NCI-H2029 treated with DMSO at 0.1 percent for 48 hours (cell line): ENCODE data around the gene LEP.
"Not testable (repeated sequence)": the region's sequence is repeated elsewhere in the genome, so short reads cannot be mapped to it uniquely, and the experiment has no call there.

Experiments used
- DNase-seq: peaks from one replicate; lab custom pipeline; 2025; lab: John Stamatoyannopoulos, UW

The LEP gene

GRCh38 chr7:128274246-128274883 is 33.3 kb downstream of the LEP start:
- no peak for DNase-seq

- no peak for DNase-seq
These were observed 34.0 kb downstream of the LEP start for GRCh38 chr7:128274884-128275603.

- no peak for DNase-seq
These were observed 34.6 kb downstream of the LEP start for GRCh38 chr7:128275681-128276080.

GRCh38 chr7:128278366-128278765 is 37.3 kb downstream of the LEP start:
- DNase-seq: no peak

- no peak for DNase-seq
These were observed 38.1 kb downstream of the LEP start for GRCh38 chr7:128279124-128279713.

- not testable (repeated sequence) for DNase-seq
These were observed 39.4 kb downstream of the LEP start for GRCh38 chr7:128280451-128280850.

GRCh38 chr7:128281605-128282380 is 40.7 kb downstream of the LEP start:
- no peak for DNase-seq

- no peak for DNase-seq
These were observed 43.0 kb downstream of the LEP start for GRCh38 chr7:128284102-128284501.

- DNase-seq: no peak
These were observed 46.5 kb downstream of the LEP start for GRCh38 chr7:128287556-128287955.

GRCh38 chr7:128298004-128298403 is 56.9 kb downstream of the LEP start:
- DNase-seq: not testable (repeated sequence)

- DNase-seq: no peak
These were observed 58.1 kb downstream of the LEP start for GRCh38 chr7:128299109-128299607.

- no peak for DNase-seq
These were observed 61.1 kb downstream of the LEP start for GRCh38 chr7:128302139-128302538.

- no peak for DNase-seq
These were observed 62.1 kb downstream of the LEP start for GRCh38 chr7:128303133-128303532.

- no peak for DNase-seq
These were observed 62.6 kb downstream of the LEP start for GRCh38 chr7:128303643-128304042.

GRCh38 chr7:128304212-128304611 is 63.1 kb downstream of the LEP start:
- no peak for DNase-seq

- no peak for DNase-seq
These were observed 66.0 kb downstream of the LEP start for GRCh38 chr7:128307061-128307460.
